GM19328 (cell line): ENCODE measurements around the gene STK31.
"Not testable (repeated sequence)": the region's sequence is repeated elsewhere in the genome, so short reads cannot be mapped to it uniquely, and the experiment has no call there.

Source experiments
- ATAC-seq: cut with Tn5 transposase; IDR thresholded peaks from one replicate; pipeline ENCODE4 v1.9.1; 2021; ENCODE audit warnings: mild to moderate bottlenecking, moderate library complexity; ENCODE audit not compliant: unreplicated experiment

Gene STK31, protein sequence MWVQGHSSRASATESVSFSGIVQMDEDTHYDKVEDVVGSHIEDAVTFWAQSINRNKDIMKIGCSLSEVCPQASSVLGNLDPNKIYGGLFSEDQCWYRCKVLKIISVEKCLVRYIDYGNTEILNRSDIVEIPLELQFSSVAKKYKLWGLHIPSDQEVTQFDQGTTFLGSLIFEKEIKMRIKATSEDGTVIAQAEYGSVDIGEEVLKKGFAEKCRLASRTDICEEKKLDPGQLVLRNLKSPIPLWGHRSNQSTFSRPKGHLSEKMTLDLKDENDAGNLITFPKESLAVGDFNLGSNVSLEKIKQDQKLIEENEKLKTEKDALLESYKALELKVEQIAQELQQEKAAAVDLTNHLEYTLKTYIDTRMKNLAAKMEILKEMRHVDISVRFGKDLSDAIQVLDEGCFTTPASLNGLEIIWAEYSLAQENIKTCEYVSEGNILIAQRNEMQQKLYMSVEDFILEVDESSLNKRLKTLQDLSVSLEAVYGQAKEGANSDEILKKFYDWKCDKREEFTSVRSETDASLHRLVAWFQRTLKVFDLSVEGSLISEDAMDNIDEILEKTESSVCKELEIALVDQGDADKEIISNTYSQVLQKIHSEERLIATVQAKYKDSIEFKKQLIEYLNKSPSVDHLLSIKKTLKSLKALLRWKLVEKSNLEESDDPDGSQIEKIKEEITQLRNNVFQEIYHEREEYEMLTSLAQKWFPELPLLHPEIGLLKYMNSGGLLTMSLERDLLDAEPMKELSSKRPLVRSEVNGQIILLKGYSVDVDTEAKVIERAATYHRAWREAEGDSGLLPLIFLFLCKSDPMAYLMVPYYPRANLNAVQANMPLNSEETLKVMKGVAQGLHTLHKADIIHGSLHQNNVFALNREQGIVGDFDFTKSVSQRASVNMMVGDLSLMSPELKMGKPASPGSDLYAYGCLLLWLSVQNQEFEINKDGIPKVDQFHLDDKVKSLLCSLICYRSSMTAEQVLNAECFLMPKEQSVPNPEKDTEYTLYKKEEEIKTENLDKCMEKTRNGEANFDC

DNA sequence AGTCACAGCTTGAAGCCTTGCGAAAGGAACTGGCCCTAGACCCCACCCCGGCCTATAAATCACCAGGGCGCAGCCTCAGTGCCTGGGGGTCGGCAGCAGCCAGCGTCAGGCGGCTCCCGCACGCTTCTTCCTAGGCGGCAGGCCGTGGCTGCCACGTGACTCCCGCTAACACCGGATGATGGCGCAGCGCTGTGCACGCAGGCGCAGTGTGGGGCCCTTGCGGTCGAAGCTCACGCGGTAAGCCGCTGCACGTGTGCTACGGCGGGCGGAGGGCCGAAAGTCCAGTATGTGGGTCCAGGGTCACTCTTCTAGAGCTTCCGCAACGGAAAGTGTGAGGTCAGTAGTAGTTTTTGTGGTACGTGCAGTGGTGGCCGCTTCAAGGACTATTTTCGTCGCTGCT is at the start of gene STK31:
STK31 (plus strand) TSS at position 220 of the 400 bp plus-strand sequence; CDS start at position 287, 67 bp downstream.
- no peak for ATAC-seq

DNA sequence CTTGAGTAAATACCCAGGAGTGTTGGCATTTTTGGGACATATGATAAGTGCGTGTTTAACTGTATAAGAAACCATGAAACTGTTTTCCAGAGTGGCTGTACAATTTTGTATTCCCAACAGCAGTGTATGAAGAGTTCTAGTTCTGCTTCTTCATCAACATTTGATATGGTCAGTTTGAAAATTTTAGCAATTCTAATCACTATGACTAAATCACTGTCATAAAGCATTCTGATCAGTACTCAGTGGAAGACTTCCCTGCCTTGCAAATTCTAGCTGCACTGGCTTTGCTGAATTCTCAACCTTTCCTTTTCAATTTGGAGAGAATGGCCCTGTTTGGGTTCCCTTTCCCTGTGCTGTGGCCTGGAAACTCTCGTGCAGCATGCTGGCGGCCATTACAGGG is 48.6 kb upstream of the STK31 start:
- no peak for ATAC-seq

DNA sequence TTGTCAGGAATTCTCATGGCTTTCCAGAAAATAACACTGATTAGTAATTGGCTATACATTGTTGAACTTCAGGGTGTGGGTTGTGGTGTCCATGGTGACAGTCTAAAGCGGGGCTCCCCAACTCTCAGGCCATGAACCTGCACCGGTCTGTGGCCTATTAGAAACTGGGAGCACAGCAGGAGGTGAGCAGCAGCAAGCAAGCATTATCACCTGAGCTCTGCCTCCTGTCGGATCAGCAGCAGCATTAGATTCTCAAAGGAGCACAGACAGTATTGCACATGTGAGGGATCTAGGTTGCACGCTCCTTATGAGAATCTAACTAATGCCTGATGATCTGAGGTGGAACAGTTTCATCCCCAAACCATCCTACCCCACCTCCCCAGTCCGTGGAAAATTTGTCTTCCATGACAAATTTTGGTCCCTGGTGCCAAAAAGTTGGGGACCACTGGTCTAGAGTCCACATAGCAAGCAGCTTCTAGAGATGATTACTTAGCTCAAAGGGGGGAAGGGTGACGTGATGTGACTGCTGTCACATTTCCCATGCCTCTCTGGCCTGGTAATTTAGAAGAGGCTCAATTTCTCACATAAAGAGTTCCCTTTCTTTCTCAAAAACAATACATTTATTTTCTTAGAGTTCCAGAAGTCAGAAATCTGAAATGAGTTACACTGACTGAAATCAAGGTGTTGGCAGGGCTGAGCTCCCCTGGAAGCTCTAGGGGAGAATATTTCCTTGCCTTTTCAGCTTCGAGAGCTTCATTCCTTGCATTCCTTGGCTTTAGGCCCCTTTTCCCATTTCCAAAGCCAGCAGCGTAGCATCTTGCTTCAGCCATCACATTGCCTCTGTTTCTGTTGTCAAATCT is 47.7 kb upstream of the STK31 start:
- no peak for ATAC-seq

DNA sequence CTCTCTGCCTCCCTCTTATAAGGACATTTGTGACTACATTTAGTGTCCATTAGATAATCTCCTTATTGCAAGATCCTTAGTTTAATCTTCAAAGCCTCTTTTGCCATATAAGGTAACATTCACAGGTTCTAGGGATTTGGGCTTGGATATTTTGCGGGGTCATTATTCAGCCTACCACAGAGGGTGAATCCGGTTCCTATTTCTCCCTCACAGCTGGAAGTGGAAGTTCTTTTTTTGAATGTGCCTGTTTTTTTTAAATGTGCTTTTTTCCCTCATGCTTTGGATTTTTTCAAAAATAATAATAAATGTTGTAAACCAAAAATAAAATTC is 47.1 kb upstream of the STK31 start:
- no peak for ATAC-seq

DNA sequence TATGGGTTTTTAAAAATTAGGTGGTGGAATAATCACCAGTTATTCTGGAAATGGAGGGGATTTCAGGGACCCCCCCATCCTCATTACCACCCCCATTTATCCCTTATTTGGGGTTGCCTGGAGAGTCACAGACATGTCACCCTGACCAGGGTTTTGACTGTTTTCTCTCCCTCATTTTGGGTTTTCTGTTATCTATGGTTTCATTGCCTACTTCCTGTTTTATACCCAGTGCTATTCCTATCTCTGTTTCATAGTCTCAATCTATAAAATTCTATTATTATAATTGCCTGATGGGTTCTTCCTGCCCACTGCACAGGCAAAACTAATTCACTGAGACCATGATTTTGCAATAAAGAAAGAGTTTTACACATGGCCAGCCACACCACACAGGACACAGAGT is 45.9 kb upstream of the STK31 start:
- no peak for ATAC-seq

DNA sequence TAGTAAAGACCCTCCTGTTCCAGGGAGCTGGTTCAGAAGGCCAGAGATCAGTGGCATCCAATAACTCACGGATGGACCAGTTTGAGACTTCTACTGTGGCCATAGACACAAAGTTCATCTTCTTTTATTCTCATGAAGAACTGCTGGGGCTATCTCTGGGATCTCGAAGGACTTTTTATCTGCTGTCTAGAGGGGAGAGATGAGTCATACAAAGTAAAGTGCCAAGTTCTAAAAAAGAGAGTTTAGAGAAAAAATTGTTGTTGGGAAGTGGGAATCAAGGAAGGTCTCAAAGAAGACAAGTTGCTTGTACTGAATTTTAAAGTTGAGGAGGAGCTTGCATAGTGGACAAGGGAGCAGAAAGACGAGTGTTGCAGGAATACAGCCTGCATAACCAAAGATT is 38.0 kb upstream of the STK31 start:
- no peak for ATAC-seq

DNA sequence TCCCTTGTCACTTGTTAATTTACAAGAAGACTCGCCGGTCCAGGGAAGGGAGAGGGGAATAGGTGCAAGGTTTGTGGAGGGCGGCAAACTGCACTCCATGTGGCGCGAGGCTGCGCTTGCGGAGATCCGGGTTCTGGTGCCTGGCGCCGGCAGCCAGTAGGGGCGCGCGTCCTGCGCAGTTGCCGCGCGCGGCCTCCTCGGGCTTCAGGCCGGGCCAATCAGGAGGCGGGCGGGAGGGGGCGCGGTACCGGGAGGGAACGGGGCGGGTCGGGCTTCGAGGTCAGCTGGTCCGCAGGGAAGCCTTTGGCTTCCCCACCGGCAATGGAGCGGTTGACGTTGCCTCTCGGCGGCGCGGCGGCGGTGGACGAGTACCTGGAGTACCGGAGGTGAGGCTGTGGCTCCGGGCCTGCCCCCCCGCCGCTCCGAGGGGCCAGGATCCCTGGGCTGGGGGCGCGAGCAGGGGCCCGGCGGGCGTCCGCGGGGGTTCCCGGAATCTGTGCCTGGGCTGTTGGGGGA is 30.1 kb upstream of the STK31 start, which contains the start of gene FAM221A:
FAM221A (plus strand) TSS at position 302 of the 516 bp plus-strand sequence; CDS start at position 322, 20 bp downstream.
- ATAC-seq = peak; percentile 99

DNA sequence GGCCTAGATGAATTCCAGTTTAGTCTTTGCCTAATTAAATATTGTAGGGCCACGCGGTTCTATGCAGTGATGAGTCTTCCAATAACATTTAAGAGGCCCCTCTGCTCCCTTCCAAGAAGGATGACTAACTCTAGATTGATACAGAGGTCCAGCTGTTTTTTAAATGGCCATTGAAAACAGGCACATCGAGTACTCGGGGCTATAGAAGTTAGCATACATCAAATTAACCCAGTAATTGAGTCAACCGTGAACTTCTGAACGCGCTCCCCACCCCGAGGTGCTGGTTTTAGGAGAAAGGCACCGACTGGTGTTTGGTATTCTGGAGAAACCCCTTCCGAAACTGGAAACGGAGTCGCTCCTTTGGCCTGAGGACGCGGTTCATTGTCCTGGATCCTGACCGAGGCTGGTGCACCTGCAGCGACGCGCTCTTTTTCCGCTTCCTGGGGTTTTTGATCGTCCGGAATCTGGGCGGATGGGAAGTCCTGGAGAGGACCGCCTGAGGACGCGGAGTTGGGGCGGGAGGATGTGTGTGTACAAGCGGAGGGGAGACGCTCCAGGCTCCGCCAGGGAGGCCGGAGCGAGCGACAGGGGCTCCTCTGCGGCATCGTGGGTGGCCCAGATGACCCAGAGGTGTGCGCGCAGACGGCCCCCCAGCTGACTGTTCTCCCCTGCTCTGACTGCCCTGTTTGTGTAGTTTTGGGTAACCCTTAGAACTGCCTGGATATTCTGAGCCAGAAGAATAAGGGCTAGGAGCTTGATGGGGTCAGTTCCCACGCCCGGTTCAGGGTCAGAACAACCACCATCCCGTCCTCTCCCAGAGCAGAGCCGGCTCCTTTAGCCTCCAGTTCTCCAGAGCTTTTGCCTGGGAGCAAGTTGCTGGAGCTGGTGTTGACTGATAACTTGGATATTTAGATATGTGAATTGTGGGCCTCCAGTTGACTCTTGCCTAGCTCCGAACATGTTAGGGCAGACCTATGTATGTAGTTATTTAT is 29.3 kb upstream of the STK31 start:
- peak; percentile 22 for ATAC-seq

DNA sequence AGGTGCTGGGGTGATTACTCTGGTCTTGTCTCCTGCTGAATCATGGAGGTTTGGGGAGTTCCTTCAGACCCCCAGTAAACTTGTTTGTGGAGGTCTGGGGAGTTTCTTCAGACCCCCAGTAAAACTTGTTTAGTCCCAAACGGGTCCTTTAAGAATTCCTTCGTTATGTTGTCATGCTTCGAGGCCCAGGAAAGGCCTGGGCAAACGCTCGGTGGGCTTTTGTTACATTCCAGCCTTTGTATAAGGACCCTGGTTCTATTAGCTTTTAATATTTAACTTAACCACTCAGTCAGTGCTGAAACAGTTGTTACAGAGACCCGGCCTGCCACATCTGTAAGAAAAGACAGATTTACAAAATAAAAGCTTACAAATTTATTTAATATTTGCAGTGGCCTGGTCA is 26.0 kb upstream of the STK31 start:
- not testable (repeated sequence) for ATAC-seq

DNA sequence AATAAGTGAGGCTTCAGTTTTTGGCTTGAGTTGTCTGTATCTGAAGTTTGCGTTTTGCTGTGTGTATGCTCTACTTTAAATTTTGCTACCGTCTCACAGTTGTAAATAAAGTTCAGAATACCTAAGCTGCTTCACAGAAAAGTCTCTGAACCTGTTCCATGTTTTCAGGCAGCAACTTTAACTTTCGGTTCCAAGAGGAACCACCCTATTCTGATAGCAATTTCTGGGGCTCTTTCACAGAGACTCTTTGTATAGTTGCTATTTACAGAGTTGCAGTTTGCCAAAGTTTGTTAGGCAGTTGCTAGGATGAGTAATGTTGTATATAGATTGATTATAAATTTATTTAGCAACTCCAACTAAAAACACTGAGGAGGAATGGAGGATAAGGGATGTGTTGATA is 24.3 kb upstream of the STK31 start:
- no peak for ATAC-seq

DNA sequence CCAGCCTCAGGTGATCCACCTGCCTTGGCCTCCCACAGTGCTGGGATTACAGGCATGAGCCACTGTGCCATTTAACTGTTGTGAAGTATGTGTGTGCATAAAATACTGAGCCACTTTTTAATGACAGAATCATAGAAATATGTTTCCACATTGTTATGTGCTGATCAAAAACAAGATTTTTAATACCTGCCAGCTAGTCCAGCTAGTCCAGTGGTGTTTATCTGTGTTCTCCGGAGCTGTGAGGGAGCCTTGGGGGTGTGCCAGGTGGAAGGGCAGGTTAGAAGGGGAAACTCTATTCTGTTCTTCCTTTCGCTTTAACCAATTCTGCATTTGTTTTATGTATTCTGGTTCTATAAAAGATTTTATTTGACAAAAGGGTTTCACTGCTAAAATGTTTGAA is 23.0 kb upstream of the STK31 start:
- ATAC-seq = no peak

DNA sequence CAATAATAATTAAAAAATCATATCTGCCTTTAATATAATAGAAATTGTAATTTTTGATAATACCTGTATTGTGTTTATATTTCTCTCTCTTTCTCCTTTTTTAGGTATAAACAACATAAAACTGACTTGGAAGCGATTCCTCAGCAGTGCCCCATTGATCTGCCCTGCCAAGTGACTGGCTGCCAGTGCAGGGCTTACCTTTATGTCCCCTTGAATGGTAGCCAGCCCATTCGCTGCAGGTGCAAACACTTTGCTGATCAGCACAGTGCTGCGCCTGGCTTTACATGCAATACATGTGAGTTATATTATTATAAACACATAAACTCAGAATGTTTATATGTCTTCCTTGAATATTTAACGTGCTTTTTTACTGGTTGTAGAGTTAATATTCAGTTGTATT is 20.9 kb upstream of the STK31 start:
- no peak for ATAC-seq

DNA sequence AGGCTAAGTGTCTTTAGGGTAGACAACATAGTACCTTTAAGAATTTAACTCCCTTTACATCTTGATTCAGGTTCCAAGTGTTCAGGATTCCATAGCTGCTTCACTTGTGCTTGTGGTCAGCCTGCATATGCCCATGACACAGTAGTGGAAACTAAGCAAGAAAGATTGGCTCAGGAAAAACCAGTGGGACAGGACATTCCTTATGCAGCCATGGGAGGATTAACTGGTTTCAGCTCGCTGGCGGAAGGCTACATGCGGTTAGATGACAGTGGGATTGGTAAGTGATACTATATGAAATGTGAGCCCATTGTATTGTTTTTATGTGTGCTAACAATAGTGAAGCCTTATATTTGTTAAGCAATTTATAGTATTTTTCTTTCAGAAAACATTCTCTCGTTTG is 18.7 kb upstream of the STK31 start:
- ATAC-seq = no peak

DNA sequence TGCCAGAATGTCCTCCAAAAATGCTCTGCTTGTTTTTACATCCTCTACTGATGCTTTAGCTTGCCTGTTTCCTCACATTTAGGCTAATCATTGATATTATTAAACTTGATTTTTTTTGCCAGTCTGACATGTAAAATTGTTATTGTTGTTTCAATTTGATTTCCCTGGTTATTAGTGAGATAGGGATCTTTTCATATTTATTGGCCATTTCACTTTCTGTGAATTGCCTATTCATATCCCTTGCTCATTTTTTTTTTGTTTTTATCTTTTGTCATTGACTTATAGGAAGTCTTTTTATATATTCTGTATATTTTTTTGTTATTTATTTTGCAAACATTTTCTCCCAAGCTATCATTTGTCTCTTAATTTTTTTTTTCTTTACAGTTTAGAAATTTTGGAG is 16.8 kb upstream of the STK31 start:
- no peak for ATAC-seq

DNA sequence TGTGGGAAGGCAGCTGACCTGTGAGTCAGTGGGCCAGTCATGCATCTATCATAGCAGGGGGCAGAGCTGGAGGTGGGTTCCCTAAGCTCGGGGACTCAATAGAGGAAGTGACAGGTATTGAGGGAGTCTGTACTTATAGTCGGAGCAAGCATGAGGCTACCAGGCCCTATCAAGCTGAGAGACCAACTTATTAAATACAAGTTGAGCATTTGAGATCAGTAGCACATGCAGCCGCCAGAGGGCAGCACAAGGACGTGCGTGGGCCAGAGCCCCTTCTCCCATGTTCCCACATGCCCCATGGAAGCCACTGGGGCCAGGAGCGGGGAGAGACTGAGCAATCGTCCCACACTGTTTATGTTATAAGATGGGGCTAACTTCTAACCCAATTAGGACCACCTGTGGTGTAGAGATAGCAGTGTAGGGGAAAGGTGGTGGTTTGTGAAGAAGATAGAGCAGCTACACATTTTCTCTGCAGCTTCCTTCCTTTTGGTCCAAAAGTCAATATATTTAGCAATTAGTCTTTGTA is 13.0 kb upstream of the STK31 start:
- ATAC-seq = no peak

DNA sequence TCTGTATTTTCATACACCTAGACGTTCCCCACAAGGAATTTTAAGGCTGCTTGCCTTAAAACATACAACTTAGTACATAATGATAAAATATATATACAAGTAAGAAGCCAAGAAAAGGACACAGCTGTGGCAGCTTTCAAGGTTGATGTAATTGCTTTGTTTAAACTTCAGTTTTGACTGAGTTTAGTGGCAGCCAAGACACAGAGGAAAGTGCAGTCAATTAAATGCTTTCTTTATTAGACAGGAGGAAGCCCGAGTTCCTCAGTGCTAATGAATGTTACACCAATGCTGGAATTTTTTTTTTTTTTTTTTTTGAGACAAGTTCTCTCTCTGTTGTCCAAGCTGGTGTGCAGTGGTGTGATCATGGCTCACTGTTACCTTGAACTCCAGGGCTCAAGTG is 11.2 kb upstream of the STK31 start:
- ATAC-seq = no peak

DNA sequence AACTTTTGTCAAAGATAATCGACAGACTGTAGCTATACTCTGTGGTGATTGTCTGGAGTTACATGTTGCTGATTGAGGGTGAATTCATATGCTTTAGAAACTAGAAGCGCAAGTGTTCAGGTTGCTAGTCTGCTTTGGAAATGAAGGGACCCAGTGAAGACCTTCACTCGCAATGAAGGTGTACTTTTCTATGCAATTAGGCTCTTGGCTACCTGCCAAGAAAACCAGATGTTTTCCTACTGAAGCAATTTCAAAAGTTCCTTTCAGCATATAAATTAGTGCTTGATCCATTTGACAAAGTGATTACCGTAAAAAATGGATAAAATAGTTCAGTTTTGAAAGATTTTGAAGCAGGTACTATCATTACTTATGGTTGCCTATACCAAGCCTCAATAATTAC is 10.0 kb upstream of the STK31 start:
- ATAC-seq = no peak

DNA sequence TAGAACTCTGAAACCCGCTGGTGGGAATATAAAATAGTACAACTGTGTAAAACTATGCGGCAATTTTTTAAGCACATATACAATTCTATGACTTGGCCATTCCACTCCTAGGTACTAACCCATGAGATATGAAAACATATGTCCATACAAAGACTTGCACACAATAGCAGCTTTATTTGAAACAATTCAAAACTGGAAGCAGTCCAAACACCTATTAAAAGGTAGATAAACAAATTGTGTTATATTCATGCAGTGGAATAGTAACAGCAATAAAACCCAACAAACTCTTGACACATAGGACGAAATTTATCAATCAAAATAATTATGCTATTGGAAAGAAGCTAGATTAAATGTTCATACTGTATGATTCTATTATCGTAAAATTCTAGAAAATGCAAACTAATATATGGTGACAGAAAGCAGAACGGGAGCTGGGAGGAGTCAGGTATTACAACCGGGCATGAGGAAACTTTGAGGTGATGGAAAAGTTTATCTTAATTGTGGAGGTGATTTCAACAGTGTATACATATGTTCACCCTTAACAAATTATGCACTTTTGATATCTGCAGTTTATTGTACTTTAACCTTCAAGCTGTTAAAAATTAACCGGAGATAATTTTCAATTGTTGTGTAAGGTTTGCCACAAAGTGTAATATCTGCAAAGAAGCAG is 803 bp upstream of the STK31 start:
- no peak for ATAC-seq
